HL-60 (cell line): ENCODE results near the gene GRID1.

Source experiments
- CTCF ChIP-seq: IDR thresholded peaks from one replicate; pipeline ENCODE4 v1.5.1; 2011; ENCODE audit warnings: low read length, control low read depth, inconsistent platforms; ENCODE audit not compliant: insufficient read depth
- GABPA ChIP-seq: IDR thresholded peaks from 2 replicates; pipeline ENCODE4 v1.6.1; 2012; ENCODE audit warnings: low read depth
- POLR2AphosphoS5 ChIP-seq: IDR thresholded peaks from 2 replicates; pipeline ENCODE4 v1.6.1; 2012; ENCODE audit warnings: low read depth
- REST ChIP-seq: IDR thresholded peaks from 2 replicates; pipeline ENCODE4 v1.6.1; 2012; ENCODE audit warnings: low read depth; ENCODE audit not compliant: insufficient replicate concordance
- SPI1 ChIP-seq: IDR thresholded peaks from 2 replicates; pipeline ENCODE4 v1.6.1; 2012; ENCODE audit warnings: low read depth, mild to moderate bottlenecking, borderline replicate concordance

- no peak for TF ChIP-seq CTCF
- TF ChIP-seq POLR2AphosphoS5 = no peak
- no peak for TF ChIP-seq REST
- no peak for TF ChIP-seq SPI1
- TF ChIP-seq GABPA = no peak
These were observed 172.8 kb downstream of the GRID1 start for GRCh38 chr10:86193841-86194240.
